GM10266 (cell line): Measurements from ENCODE around the gene LRRK2.

Experiments
- DNase-seq: peaks from one replicate; pipeline ENCODE4 v3.0.0; 2012; ENCODE audit errors: extremely low spot score
- TF ChIP-seq, protein P1 (sequence below): IDR thresholded peaks from 2 replicates; pipeline ENCODE4 v1.5.1; 2012; ENCODE audit warnings: mild to moderate bottlenecking, low read depth; ENCODE audit not compliant: control insufficient read depth, insufficient read depth; ENCODE audit errors: missing control alignments

The LRRK2 gene

DNA sequence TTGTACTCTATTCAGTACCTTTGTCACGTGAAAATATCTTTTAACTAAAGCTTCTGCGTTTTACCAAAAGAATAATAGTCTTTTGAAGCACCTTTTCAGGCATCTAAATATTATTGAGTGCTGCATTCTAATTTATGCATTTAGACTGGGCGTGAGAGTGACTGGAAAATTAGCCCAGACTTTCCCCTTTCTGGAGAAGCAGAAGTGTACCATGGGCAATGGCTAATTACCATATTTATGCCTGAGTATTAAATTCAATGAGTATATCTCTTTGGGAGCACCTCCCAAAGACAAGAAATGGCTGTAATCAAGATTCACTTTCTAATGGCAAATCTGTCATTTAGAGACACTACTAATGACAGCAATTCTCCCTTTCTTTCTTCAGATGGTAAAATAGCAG, 174.9 kb downstream of the LRRK2 start:
- TF ChIP-seq, protein P1, sequence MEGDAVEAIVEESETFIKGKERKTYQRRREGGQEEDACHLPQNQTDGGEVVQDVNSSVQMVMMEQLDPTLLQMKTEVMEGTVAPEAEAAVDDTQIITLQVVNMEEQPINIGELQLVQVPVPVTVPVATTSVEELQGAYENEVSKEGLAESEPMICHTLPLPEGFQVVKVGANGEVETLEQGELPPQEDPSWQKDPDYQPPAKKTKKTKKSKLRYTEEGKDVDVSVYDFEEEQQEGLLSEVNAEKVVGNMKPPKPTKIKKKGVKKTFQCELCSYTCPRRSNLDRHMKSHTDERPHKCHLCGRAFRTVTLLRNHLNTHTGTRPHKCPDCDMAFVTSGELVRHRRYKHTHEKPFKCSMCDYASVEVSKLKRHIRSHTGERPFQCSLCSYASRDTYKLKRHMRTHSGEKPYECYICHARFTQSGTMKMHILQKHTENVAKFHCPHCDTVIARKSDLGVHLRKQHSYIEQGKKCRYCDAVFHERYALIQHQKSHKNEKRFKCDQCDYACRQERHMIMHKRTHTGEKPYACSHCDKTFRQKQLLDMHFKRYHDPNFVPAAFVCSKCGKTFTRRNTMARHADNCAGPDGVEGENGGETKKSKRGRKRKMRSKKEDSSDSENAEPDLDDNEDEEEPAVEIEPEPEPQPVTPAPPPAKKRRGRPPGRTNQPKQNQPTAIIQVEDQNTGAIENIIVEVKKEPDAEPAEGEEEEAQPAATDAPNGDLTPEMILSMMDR, result no peak
- DNase-seq, result no peak

DNA sequence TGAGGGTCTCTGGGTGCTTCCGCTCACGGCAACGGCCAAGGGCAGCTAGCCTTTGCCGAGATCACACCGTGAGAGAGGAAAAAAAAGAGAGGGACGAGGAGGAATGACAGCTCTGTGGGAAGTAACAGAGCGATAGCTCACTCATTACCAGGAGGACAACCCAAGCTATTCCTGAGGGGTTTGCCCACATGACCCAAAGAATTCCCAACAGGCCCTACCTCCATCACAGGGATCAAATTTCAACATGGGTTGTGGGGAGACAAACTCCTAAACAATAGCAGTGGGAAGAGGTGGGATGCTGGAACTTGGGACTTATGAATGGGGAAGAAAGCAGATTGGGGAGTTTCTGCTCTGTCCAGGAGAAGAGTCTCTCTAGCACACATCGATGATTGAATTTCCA, 180.6 kb downstream of the LRRK2 start:
- DNase-seq, result no peak
- TF ChIP-seq, protein P1, result no peak
